H1 (cell line): Measurements from ENCODE around the gene OXTR. TPM values are rescaled to one million over a fixed set of nuclear protein-coding genes. Genes with fewer than 3 reads are reported as not detected.

Experiments
- CBX5 ChIP-seq: fragments of 300-800, 300-1000 bp; sonication (generic); IDR thresholded peaks from 2 replicates; pipeline ENCODE4 v1.7.1; 2016; ENCODE audit warnings: antibody characterized with exemption, low read length, low read depth
- CEBPB ChIP-seq: IDR thresholded peaks from 2 replicates; pipeline ENCODE4 v1.6.1; 2012; ENCODE audit warnings: low read depth, low read length
- CHD2 ChIP-seq: IDR thresholded peaks from 2 replicates; pipeline ENCODE4 v1.6.1; 2012; ENCODE audit warnings: low read length, improper control_type of control experiment
- CREB1 ChIP-seq: IDR thresholded peaks from 2 replicates; pipeline ENCODE4 v1.6.1; 2012; ENCODE audit warnings: inconsistent platforms
- HDAC2 ChIP-seq, 2 experiments: fragments of 300-600 bp in 1 of 2; sonication (generic) in 1 of 2; IDR thresholded peaks; 2 replicates each; pipeline ENCODE4 v1.6.1; 2011 to 2012; ENCODE audit warnings: low read depth in 2 of 2, low read length in 2 of 2, mild to moderate bottlenecking in 2 of 2, moderate library complexity in 2 of 2, borderline replicate concordance in 1 of 2, inconsistent platforms in 1 of 2
- KDM1A ChIP-seq: fragments of 200-600, 300-600 bp; sonication (generic); IDR thresholded peaks from 2 replicates; pipeline ENCODE4 v1.7.1; 2016; ENCODE audit warnings: mild to moderate bottlenecking, low read length, borderline replicate concordance
- POLR2A ChIP-seq, 2 experiments: IDR thresholded peaks; 1 replicate in 1 of 2; 2 replicates in 1 of 2; pipeline ENCODE4 v1.6.1; 2011; ENCODE audit warnings: low read depth in 2 of 2, low read length in 2 of 2, mild to moderate bottlenecking in 2 of 2; ENCODE audit errors: control extremely low read depth in 1 of 2
- POLR2AphosphoS5 ChIP-seq: IDR thresholded peaks from 2 replicates; pipeline ENCODE4 v1.6.1; 2011; ENCODE audit warnings: low read depth, low read length
- RFX5 ChIP-seq: IDR thresholded peaks from 2 replicates; pipeline ENCODE4 v1.6.1; 2011; ENCODE audit warnings: low read depth, low read length, improper control_type of control experiment, borderline replicate concordance
- SIRT6 ChIP-seq: IDR thresholded peaks from one replicate; pipeline ENCODE4 v1.7.1; 2012; ENCODE audit warnings: low read length, inconsistent platforms
- SUZ12 ChIP-seq: fragments of 200-600 bp; sonication (generic); IDR thresholded peaks from 2 replicates; pipeline ENCODE4 v1.6.1; 2012; ENCODE audit warnings: mild to moderate bottlenecking, inconsistent platforms, low read length, moderate library complexity, mixed read lengths
- TAF7 ChIP-seq: optimal IDR thresholded peaks from 2 replicates; pipeline ENCODE3; 2011; ENCODE audit warnings: low read depth, mild to moderate bottlenecking, inconsistent platforms, low read length, moderate library complexity, borderline replicate concordance
- TCF12 ChIP-seq: IDR thresholded peaks from 2 replicates; pipeline ENCODE4 v1.6.1; 2011; ENCODE audit warnings: low read depth, mild to moderate bottlenecking, low read length
- polyA plus RNA-seq, 7 experiments: library from polyadenylated mRNA; depleted of rRNA in 3 of 7; stranded (reverse) in 5 of 7; unstranded in 2 of 7; fragments of >200 nt in 5 of 7; fragments of 200-250 nt in 2 of 7; gene quantifications; 1 replicate in 5 of 7; 2 replicates in 1 of 7; 4 replicates in 1 of 7; pipeline versions ENCODE4 v1.2.1 to v1.2.3, GENCODE V29; 2011 to 2013; ENCODE audit warnings: missing spikeins in 2 of 7, mixed read lengths in 2 of 7
- total RNA-seq: library from RNA; stranded (reverse); fragmentation: NEBNext Ultra II Directional; extraction: Animal tissue kit (Norgen Biotek cat#: 25700); gene quantifications from 2 replicates; pipeline ENCODE4 v1.2.1, GENCODE V29; 2021
- TF ChIP-seq, protein P1 (sequence below): fragments of 300-600 bp; sonication (generic); IDR thresholded peaks from 2 replicates; pipeline ENCODE4 v1.7.1; 2012; ENCODE audit warnings: low read length, moderate library complexity, mild to moderate bottlenecking, inconsistent platforms; ENCODE audit not compliant: insufficient replicate concordance

Gene OXTR
- total and polyA plus RNA-seq, 2 of the 8 experiments (the other 6 are each of a cell fraction or from before 2014, with no cell fraction given) = 0.77 to 2.3 TPM

GRCh38 chr3:8730656-8731055 lies 38.8 kb downstream of the OXTR start (continued):
- TF ChIP-seq, protein P1, sequence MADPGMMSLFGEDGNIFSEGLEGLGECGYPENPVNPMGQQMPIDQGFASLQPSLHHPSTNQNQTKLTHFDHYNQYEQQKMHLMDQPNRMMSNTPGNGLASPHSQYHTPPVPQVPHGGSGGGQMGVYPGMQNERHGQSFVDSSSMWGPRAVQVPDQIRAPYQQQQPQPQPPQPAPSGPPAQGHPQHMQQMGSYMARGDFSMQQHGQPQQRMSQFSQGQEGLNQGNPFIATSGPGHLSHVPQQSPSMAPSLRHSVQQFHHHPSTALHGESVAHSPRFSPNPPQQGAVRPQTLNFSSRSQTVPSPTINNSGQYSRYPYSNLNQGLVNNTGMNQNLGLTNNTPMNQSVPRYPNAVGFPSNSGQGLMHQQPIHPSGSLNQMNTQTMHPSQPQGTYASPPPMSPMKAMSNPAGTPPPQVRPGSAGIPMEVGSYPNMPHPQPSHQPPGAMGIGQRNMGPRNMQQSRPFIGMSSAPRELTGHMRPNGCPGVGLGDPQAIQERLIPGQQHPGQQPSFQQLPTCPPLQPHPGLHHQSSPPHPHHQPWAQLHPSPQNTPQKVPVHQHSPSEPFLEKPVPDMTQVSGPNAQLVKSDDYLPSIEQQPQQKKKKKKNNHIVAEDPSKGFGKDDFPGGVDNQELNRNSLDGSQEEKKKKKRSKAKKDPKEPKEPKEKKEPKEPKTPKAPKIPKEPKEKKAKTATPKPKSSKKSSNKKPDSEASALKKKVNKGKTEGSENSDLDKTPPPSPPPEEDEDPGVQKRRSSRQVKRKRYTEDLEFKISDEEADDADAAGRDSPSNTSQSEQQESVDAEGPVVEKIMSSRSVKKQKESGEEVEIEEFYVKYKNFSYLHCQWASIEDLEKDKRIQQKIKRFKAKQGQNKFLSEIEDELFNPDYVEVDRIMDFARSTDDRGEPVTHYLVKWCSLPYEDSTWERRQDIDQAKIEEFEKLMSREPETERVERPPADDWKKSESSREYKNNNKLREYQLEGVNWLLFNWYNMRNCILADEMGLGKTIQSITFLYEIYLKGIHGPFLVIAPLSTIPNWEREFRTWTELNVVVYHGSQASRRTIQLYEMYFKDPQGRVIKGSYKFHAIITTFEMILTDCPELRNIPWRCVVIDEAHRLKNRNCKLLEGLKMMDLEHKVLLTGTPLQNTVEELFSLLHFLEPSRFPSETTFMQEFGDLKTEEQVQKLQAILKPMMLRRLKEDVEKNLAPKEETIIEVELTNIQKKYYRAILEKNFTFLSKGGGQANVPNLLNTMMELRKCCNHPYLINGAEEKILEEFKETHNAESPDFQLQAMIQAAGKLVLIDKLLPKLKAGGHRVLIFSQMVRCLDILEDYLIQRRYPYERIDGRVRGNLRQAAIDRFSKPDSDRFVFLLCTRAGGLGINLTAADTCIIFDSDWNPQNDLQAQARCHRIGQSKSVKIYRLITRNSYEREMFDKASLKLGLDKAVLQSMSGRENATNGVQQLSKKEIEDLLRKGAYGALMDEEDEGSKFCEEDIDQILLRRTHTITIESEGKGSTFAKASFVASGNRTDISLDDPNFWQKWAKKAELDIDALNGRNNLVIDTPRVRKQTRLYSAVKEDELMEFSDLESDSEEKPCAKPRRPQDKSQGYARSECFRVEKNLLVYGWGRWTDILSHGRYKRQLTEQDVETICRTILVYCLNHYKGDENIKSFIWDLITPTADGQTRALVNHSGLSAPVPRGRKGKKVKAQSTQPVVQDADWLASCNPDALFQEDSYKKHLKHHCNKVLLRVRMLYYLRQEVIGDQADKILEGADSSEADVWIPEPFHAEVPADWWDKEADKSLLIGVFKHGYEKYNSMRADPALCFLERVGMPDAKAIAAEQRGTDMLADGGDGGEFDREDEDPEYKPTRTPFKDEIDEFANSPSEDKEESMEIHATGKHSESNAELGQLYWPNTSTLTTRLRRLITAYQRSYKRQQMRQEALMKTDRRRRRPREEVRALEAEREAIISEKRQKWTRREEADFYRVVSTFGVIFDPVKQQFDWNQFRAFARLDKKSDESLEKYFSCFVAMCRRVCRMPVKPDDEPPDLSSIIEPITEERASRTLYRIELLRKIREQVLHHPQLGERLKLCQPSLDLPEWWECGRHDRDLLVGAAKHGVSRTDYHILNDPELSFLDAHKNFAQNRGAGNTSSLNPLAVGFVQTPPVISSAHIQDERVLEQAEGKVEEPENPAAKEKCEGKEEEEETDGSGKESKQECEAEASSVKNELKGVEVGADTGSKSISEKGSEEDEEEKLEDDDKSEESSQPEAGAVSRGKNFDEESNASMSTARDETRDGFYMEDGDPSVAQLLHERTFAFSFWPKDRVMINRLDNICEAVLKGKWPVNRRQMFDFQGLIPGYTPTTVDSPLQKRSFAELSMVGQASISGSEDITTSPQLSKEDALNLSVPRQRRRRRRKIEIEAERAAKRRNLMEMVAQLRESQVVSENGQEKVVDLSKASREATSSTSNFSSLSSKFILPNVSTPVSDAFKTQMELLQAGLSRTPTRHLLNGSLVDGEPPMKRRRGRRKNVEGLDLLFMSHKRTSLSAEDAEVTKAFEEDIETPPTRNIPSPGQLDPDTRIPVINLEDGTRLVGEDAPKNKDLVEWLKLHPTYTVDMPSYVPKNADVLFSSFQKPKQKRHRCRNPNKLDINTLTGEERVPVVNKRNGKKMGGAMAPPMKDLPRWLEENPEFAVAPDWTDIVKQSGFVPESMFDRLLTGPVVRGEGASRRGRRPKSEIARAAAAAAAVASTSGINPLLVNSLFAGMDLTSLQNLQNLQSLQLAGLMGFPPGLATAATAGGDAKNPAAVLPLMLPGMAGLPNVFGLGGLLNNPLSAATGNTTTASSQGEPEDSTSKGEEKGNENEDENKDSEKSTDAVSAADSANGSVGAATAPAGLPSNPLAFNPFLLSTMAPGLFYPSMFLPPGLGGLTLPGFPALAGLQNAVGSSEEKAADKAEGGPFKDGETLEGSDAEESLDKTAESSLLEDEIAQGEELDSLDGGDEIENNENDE = no peak
- TF ChIP-seq POLR2AphosphoS5 (no peak), TCF12 (no peak), KDM1A (no peak), CEBPB (no peak), CHD2 (no peak), CBX5 (no peak), TAF7 (no peak), HDAC2 (IDR thresholded peaks at IDR 0.05; ENCODE audit: borderline replicate concordance in 1 of 2, low read depth in 2 of 2, low read length in 2 of 2) (no peak), SUZ12 (no peak), RFX5 (no peak), SIRT6 (no peak), CREB1 (no peak), POLR2A (IDR thresholded peaks at IDR 0.05; ENCODE audit: control extremely low read depth in 1 of 2, low read depth in 2 of 2, low read length in 2 of 2) (no peak)
